Fibroblast of lung (primary cell): ENCODE results near the gene SLC7A14. TPM values are rescaled to one million over a fixed set of nuclear protein-coding genes. Genes with fewer than 3 reads are reported as not detected.

Source experiments
- DNase-seq, 2 donors: peaks; one replicate each; pipeline versions ENCODE4 v3.0.0 to v3.0.0-alpha.2; 2010; ENCODE audit warnings: low read depth in 2 of 2
- H2AFZ ChIP-seq: 2 replicates; pipeline ENCODE4 v1.5.1; 2012; ENCODE audit warnings: low read length, control low read depth, inconsistent platforms
- H3K27ac ChIP-seq: 2 replicates; pipeline ENCODE4 v1.5.1; 2011; ENCODE audit warnings: low read length, control low read depth; ENCODE audit not compliant: insufficient read depth
- H3K27me3 ChIP-seq: 2 replicates; pipeline ENCODE4 v1.5.1; 2011; ENCODE audit warnings: mild to moderate bottlenecking, low read length; ENCODE audit not compliant: control insufficient read depth, insufficient read depth
- H3K36me3 ChIP-seq: 2 replicates; pipeline ENCODE4 v1.5.1; 2011; ENCODE audit warnings: low read length; ENCODE audit not compliant: control insufficient read depth, insufficient read depth
- H3K4me1 ChIP-seq: 2 replicates; pipeline ENCODE4 v1.5.1; 2011; ENCODE audit warnings: low read length; ENCODE audit not compliant: control insufficient read depth, insufficient read depth; ENCODE audit errors: extremely low read depth
- H3K4me2 ChIP-seq: 2 replicates; pipeline ENCODE4 v1.5.1; 2011; ENCODE audit warnings: low read length, control low read depth; ENCODE audit not compliant: insufficient read depth; ENCODE audit errors: extremely low read depth
- H3K4me3 ChIP-seq, 4 experiments: fragments of 200-600 bp in 1 of 4; sonication (generic) in 1 of 4; replicated peaks in 1 of 4; 2 replicates each; pipeline ENCODE4 v1.5.1; 2011 to 2016; ENCODE audit warnings: low read length in 4 of 4, low read depth in 3 of 4, mild to moderate bottlenecking in 3 of 4, control low read depth in 2 of 4, inconsistent platforms in 1 of 4, mixed read lengths in 1 of 4; ENCODE audit not compliant: insufficient read depth in 1 of 4; ENCODE audit errors: control extremely low read depth in 1 of 4
- H3K79me2 ChIP-seq: 2 replicates; pipeline ENCODE4 v1.5.1; 2012; ENCODE audit warnings: mild to moderate bottlenecking, low read length, inconsistent platforms; ENCODE audit not compliant: control insufficient read depth, insufficient read depth
- H3K9ac ChIP-seq: 2 replicates; pipeline ENCODE4 v1.5.1; 2011; ENCODE audit warnings: mild to moderate bottlenecking, low read length, control low read depth; ENCODE audit not compliant: insufficient read depth
- H3K9me3 ChIP-seq: 2 replicates; pipeline ENCODE4 v1.5.1; 2012; ENCODE audit warnings: low read depth, low read length; ENCODE audit not compliant: control insufficient read depth, insufficient read depth
- H4K20me1 ChIP-seq: 2 replicates; pipeline ENCODE4 v1.5.1; 2011; ENCODE audit warnings: low read length; ENCODE audit not compliant: control insufficient read depth, insufficient read depth; ENCODE audit errors: extremely low read depth
- CTCF ChIP-seq, 2 donors: IDR thresholded peaks in 1 of 2; conservative IDR thresholded peaks in 1 of 2; 1 replicate in 1 of 2; 2 replicates in 1 of 2; pipeline ENCODE4 v1.5.1; 2011 to 2012; ENCODE audit warnings: low read length in 2 of 2, control low read depth in 1 of 2, inconsistent platforms in 1 of 2, low read depth in 1 of 2, mild to moderate bottlenecking in 1 of 2
- EZH2 ChIP-seq: IDR thresholded peaks from 2 replicates; pipeline ENCODE4 v1.5.1; 2012; ENCODE audit warnings: low read length, control low read depth, mild to moderate bottlenecking; ENCODE audit errors: missing control alignments
- polyA plus RNA-seq, 2 donors: library from polyadenylated mRNA; depleted of rRNA in 1 of 2; stranded (reverse) in 1 of 2; unstranded in 1 of 2; fragments of >200 nt; gene quantifications; 2 replicates each; pipeline ENCODE4 v1.2.1, GENCODE V29; 2011 to 2012; ENCODE audit warnings: missing spikeins in 1 of 2
- total RNA-seq: library from RNA; depleted of rRNA; stranded (reverse); fragments of >200 nt; gene quantifications from 2 replicates; pipeline ENCODE4 v1.2.1, GENCODE V29; 2014

The SLC7A14 gene
- total and polyA plus RNA-seq, 2 donors (not counting 1 experiment from before 2014, with no cell fraction given): 1.3 to 3.4 TPM

GRCh38 chr3:170633573-170633972 lies 47.7 kb upstream of the SLC7A14 start:
- no peaks in the 10 kb centered on the region for H3K36me3 ChIP-seq
- H3K4me3 ChIP-seq: no peak overlapping the region
- H3K4me1 ChIP-seq: no peaks in the 10 kb centered on the region
- no peak overlapping the region for H3K27ac ChIP-seq
- H3K9me3 ChIP-seq: no peaks in the 10 kb centered on the region
- TF ChIP-seq EZH2: no peak
- no peak for TF ChIP-seq CTCF (conservative IDR thresholded peaks at IDR 0.05 in 1 of 2, IDR thresholded peaks at IDR 0.05 in 1 of 2; ENCODE audit: low read depth in 1 of 2, low read length in 2 of 2)
- no peaks in the 10 kb centered on the region for H3K79me2 ChIP-seq
- no peak for DNase-seq
- H3K27me3 ChIP-seq: no peaks in the 10 kb centered on the region
- no peak overlapping the region for H3K9ac ChIP-seq
- H4K20me1 ChIP-seq: no peaks in the 10 kb centered on the region
- no peak overlapping the region for H3K4me2 ChIP-seq
- no peak overlapping the region for H2AFZ ChIP-seq

GRCh38 chr3:170632780-170633179 lies 46.9 kb upstream of the SLC7A14 start:
- peak in 1 of 2 donors; percentile 54 for DNase-seq
- Histone ChIP-seq H3K4me3 (no peak overlapping the region), H3K4me1 (no peaks in the 10 kb centered on the region), H3K27me3 (no peaks in the 10 kb centered on the region), H3K9me3 (no peaks in the 10 kb centered on the region), H3K27ac (no peak overlapping the region), H4K20me1 (no peaks in the 10 kb centered on the region), H3K36me3 (no peaks in the 10 kb centered on the region), H2AFZ (no peak overlapping the region), H3K79me2 (no peaks in the 10 kb centered on the region), H3K9ac (no peak overlapping the region), H3K4me2 (no peak overlapping the region)
- TF ChIP-seq CTCF (conservative IDR thresholded peaks at IDR 0.05 in 1 of 2, IDR thresholded peaks at IDR 0.05 in 1 of 2; ENCODE audit: low read depth in 1 of 2, low read length in 2 of 2): no peak
- no peak for TF ChIP-seq EZH2

GRCh38 chr3:170631755-170632488 lies 46.0 kb upstream of the SLC7A14 start:
- no peaks in the 10 kb centered on the region for H3K9me3 ChIP-seq
- H3K4me2 ChIP-seq: no peak overlapping the region
- no peak overlapping the region for H3K27ac ChIP-seq
- H2AFZ ChIP-seq: no peak overlapping the region
- no peak for DNase-seq
- no peaks in the 10 kb centered on the region for H3K4me1 ChIP-seq
- no peaks in the 10 kb centered on the region for H3K27me3 ChIP-seq
- no peak overlapping the region for H3K4me3 ChIP-seq
- H4K20me1 ChIP-seq: no peaks in the 10 kb centered on the region
- H3K9ac ChIP-seq: no peak overlapping the region
- no peaks in the 10 kb centered on the region for H3K79me2 ChIP-seq
- H3K36me3 ChIP-seq: no peaks in the 10 kb centered on the region
- TF ChIP-seq CTCF (conservative IDR thresholded peaks at IDR 0.05 in 1 of 2, IDR thresholded peaks at IDR 0.05 in 1 of 2; ENCODE audit: low read depth in 1 of 2, low read length in 2 of 2): no peak
- no peak for TF ChIP-seq EZH2
